ENCODE measurements around the gene ZNHIT1.

ZNHIT1 gene

DNA sequence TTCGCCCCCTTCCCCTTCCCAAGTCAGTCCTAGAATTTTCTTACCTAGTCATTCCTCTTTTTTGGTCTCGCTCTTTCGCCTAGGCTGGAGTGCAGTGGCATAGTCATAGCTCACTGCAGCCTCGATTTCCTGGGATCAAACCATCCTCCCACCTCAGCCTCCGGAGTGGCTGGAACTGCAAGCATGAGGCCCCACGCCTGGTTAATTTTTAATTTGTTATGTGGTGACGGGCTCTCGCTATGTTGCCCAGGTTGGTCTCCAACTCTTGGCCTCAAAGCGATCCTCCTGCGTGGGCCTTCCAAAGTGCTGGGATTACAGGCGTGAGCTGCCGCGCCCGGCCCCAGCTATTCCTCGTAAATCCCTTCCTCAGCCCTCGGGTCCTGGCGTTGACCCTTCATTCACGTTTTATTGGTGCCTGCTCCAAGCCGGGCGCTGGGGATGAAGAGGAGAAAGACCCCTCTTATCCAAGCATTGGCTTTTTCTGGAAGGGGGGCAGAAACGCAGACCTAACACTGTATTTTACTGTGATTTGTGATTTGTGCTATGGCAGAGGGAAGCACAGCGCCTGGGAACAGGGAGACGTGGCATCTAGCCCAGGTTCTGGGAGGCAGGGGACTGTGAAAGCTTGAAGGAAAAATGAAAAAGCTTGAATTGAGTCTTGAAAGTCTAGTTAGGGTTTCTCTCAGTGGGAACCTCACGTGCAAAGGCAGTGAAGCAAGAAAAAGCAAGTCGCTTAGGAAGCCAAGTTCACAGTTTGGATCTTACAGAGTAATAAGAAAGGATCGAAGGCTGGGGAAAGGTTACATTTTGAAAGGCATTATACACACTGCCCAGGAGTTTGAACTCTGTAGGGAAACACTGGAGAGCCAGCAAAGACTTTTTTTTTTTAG, 516 bp downstream of the ZNHIT1 start:
- no peak for DNase-seq (ENCODE audit: low read depth)

DNA sequence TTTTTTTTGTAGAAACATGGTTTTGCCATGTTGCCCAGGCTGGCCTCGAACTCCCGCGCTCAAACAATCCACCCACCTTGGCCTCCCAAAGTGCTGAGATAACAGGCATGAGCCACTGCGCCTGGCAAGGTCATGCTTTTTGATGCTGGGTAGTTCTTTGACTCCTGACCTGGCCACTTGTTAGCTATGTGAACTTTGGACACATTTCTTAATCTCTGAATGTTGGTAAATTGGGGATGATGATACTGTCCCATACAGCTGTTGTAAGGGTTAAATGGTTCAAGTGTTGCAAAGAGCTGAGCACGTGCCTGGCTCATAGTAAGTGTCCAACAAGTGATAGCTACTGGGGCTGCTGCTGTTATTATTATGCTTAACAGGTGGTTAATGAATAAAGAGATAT, 2.3 kb downstream of the ZNHIT1 start:
- DNase-seq (ENCODE audit: low read depth) = no peak

DNA sequence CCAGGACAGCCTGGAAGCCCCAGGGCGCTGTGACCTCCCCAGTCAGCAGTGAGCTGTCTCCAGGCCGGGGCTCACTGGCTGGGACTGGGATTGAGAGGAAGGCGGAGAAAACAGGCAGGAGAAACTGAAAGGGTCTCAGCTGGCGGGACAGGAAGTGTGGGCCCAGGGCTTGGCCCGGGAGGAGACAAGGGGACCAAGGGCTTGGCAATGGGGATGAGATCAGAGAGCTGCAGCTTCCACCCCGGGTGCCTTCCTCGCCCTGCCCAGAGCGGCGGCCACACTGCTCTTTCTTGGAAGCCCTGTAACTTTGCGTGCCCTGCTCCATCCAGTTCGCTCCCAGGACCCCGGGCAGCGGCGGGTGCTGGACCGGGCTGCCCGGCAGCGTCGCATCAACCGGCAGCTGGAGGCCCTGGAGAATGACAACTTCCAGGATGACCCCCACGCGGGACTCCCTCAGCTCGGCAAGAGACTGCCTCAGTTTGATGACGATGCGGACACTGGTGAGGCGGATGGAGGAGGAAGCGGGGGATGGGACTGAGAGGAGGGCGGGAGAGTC, 4.4 kb downstream of the ZNHIT1 start:
- no peak for DNase-seq (ENCODE audit: low read depth)

DNA sequence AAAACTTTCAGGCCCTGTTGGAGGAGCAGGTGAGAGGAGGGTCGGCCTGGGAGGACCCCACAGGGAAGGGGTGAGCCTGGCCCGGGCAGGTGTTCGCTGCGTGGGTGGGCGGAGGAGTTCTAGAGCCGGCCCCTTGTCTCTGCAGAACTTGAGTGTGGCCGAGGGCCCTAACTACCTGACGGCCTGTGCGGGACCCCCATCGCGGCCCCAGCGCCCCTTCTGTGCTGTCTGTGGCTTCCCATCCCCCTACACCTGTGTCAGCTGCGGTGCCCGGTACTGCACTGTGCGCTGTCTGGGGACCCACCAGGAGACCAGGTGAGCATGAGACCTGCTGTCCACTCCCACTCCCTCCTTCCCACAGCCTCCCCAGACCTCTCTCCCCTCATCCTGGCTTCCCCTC, 5.6 kb downstream of the ZNHIT1 start:
- DNase-seq (ENCODE audit: low read depth) = no peak

DNA sequence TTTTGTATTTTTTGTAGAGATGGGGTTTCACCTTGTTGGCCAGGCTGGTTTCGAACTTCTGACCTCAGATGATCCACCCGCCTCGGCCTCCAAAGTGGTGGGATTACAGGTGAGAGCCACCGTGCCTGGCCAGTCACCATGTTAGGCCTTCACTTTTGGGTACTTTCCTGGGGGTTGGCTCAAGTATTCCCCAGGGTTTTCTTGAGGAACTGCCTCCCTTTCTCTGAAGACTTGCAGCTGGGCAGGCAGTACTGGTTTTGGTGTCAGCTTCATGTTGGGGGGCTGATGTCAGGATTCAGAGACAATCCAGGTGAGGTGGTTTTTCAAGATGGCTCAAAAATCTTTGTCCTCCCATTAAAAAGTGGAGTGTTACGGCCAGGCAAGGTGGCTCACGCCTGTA, 7.7 kb downstream of the ZNHIT1 start:
- DNase-seq (ENCODE audit: low read depth) = no peak

DNA sequence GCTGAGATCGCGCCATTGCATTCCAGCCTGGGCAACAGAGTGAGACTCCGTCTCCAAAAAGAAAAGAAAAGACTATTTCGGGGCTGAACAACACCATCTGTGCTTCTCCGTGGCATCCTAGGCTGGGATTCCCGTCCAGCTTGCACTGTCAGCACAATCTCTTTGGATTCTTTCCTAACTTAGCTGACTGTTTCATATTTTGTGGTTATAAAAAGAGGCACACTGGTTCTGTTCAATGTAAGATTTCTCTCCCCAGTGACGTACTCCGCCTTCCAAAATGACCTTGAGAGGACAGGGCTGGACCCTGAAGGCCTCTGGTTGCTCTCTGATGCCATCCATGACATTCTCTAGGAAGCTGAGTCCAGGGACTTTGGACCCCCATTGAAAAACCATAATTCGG, 8.8 kb downstream of the ZNHIT1 start:
- no peak for DNase-seq (ENCODE audit: low read depth)

DNA sequence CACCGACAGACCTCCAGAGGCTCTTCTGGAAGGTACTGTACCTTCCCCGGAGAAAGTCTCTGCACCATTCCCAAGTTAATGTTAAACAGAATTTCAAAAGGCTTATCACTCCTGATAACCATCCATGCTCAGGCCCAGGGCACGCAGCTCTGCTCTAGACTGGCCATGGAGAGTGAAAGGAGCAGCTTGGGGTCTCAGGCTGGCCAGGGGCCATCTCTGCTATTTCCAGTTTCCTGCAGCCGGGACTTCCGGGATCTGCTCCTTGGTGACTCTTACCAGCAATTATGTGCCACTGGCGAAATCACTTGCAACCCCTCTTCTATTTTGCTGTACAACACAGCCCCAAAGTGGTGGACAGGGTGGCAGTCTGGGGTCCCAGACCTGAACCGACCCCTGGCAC, 13.7 kb downstream of the ZNHIT1 start:
- no peak for DNase-seq (ENCODE audit: low read depth)

DNA sequence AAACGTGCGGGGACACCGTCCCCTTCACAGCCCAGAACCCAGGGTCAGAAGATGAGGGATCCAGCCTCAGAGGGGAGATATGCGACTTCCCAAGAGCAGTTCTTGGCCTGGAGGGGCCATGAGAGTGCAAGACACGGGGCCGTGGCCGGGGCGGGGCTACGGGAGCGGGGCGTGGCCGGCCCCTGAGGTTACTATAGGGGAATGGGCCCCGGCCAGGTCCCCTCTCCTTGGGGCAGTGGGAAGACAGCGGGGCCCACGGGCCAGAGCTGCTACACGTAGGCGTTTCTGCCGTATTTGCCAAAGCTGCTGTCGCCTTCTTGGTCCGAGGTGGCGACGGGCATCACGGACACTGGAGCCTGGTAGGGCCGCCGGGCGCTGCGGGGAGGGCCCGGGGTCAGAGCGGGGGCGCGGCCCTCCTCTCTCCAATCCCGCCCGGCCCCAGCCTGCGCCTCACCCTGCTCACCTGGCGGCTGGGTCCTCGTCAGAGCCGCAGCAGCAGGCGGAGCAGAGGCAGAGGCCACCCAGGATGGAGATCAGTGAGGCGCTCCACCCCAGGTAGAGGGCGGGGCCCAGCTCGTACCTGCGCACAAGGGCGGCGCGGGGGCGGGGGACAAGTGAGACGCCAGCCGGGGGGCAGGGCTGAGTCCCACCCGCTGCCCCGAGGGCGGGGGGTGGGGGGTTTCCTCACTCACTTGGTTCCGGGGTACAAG, 14.3 kb downstream of the ZNHIT1 start:
- no peak for DNase-seq (ENCODE audit: low read depth)

DNA sequence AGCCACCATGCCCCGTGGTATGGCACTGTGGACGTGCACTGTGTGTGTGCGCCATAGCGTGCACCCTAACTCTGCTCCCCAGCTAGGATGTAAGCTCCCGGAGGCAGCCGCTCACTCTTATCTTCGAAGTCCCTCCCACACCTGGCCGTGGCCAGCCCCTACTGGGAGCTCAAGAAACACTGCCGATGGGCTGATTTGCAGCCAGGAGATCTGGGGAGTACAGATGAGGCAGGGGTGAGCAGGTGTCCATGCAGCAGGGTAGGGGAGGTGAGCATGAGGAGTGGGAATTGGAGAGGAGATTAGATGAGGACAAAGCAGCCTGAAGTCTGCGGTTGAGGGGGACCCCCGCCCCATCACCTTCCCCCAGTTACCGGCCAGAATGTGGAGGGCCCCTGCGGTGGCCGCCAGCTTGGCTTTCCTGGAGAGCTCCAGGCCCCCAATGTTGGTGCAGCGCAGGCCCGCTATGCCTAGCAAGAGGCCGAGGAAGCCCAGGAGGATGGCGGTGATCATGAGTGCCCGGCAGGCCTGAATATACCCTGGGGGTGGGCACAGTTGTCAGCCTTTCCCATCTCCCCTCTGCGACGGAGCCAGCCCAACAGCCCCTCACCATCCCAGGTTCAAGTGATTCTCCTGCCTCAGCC, 16.1 kb downstream of the ZNHIT1 start:
- DNase-seq (ENCODE audit: low read depth) = no peak

DNA sequence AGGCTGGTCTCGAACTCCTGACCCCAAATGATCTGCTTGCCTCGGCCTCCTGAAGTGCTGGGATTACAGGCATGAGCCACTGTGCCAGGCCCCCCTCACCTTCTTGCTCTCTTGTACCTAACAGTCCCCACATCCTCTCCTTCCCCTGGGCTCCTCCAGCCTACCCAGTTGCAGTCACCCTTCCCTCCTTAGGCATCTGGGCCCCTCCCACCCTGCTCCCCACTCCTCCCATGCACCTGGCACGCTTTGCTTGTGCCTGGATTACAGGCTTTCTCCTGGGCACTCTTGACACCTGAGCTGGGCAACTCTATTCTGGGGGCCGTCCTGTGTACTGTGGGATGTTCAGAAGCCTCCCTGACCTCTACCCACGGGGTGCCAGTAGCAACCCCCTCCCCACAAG, 16.7 kb downstream of the ZNHIT1 start:
- DNase-seq (ENCODE audit: low read depth) = no peak

DNA sequence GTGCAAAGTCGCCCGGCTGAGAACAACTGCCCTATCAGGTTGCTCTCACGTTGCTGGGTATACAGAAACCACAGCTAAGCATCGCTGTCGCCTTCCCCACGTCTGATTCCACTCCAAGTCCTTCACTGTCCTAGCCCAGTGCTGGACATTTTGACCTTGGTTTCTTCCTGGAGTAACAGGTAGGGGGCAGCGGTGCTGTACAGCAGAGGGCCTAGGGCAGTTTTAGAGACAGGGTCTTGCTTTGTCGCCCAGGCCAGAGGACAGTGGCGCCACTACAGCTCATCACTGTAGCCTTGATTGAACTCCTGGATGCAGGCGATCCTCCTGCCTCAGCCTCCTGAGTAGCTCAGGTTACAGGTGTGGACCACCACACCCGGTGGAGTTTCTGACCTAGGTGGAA, 17.1 kb downstream of the ZNHIT1 start:
- DNase-seq (ENCODE audit: low read depth) = no peak

DNA sequence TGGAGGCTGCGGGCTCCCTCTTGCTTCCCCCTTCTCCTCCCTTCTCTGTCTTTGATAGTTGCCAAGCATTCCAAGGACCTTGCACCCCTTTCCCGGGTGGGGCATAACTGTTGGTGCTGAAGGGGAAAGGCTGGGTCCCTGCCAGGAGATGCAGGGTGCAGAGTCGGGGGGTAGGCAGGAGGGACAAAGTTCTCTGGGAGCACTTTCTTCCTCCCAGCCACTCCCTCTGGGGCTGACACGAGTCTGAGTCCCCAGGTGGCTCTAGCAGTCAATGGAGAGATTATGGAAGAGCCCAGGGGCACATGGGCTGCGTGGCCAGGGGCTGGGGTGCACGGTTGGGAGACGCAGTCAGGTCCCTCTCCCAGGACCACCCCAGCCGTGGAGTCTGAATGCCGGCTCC, 17.6 kb downstream of the ZNHIT1 start:
- DNase-seq (ENCODE audit: low read depth) = no peak

DNA sequence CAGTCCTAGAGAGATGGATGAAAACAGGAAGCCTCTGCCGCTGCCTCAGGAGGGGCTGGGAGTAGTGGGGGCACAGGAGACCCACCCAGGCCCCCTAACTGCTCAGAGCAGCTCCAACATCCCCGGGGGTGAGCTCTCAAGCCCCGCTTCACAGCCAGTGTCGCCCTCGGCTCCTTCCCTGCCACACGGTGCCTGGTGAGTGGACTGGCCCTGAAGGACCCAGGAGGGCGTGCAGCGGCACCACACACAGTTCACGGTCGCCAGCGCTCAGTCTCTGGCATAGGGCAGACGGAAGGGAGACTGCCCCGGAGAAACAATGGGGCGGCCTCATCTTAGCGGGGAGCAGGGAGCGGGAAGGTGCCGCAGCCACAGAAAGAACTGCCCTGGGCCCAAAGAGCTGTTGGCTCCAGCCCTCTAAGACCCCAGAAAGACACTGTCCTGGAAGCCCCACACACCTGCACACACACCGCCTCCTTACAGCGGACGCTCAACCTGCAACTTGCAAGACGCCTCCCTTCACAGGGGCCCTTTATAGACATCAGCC, 18.4 kb downstream of the ZNHIT1 start:
- DNase-seq (ENCODE audit: low read depth) = no peak

DNA sequence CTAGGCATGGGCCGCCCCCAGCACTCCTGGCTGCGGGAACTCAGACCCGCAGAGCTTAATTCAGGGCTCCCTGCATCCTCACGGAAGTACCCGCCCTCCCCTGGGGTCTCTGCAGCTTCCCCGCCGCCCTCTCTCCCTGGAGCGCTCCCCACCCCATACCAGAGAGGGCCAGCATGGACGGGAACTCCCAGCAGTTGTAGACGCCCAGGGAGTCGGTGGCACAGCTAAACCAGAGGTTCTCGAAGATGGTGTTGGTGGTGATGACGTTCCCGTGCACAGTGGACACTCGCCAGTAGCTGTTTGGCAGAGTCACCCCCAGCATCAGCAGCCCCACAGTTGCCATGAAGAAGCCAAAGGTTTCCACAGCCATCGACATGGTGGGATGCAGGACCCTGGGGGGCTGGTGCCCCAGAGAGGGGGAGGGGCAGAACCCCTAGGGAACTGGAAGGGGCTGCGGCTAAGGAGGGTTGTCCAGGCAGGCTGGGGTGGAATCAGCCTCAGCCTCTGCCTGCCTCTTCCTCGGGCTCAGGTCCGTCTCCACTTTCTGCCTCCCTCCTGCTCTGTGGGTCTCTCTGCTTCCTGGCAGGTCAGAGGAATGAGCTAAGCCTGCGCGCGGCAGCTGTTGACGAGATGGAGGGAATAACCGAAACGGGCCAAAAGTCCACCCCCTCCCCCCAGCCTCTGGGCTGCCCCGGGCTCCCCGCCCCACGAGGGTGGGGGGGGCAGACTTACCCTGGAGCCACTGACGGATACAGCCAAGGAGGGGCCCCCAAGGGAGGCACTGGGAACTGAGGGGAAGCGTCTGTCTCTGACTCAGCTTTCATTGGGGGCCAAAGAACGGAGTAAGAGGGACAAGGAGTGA, 19.5 kb downstream of the ZNHIT1 start, which contains the start of gene CLDN15:
Gene CLDN15, minus strand, starts transcription at position 597 of the 862 bp plus-strand sequence. Its CDS starts 221 bp downstream, at position 376.
- DNase-seq (ENCODE audit: low read depth) = no peak

DNA sequence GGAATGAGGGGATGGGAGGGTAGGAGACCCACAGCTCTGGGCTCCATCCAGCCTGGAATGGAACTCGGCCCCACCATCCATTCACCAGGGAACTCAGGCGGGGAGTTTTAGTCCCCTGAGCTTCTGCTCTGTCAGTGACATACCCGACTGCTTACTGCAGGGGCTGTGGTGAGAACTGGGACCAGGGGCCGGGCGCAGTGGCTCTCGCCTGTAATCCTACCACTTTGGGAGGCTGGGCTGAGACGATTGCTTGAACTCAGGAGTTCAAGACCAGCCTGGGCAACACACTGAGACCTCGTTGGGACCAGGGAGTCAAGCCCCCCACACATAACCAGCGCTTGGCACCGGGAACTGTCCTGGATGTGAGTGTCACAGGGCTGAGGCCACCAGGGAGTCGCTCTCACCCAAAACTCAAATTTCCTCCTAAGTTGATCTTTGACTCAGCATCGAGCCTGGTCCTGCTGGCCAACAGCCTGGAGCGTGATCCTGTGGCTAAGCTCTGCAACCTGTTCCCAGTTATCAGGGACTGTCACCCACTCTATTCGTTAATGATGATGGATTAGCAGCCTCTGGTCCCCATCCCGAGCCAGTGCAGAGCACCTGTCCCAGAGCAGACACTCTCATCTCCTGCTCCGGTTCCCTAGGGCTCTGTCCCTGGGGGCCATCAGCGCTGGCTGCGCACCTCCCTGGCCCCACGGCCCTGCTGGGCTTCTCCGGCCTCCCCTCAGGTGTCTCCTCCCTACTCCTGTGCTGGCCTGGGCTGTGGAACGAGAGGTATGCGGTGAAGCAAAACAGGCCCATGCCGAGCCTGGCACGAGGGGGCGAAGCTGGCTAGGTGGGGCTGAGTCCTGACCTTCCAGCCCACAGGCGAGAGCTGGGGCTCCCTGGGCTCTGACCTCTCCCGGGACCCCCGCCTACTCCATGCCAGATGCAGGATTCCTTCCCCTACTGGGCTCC, 20.5 kb downstream of the ZNHIT1 start:
- DNase-seq (ENCODE audit: low read depth) = no peak

DNA sequence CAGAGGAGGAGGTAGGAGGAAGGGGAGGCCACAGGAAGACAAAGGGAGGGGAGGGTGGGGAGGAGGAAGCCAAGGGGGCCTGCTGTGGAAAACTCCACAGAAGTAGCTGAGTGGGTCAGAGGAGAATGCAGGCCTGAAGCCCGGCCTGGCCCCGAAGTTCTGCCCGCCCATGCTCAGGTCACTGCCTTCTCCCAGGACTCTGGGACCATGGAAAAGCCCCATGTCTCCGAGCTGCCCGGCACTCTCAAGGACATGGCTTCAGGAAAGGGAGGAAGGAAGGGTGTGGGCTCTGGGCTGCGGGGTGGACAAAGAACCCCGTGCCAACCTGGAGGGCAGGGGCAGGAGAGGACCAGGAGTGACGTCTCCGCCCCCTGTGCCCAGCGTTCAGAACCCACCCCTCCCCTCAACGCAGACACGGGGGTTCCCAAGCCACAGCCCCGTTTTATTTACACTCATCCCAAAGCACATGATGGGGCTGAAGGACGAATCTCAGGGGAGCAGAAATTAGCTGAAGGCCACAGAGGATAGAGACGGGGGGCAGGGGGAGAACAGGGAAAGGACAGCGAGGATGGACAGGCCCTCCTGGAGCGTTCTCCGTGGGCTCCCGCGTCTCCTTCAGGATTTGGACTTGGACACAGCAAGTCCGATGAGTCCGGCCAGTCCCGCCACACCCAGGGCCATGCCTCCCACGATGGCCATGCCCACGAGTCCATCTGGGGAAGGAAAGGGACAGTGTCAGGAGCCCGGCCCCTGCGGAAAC, 21.4 kb downstream of the ZNHIT1 start:
- DNase-seq (ENCODE audit: low read depth) = no peak

DNA sequence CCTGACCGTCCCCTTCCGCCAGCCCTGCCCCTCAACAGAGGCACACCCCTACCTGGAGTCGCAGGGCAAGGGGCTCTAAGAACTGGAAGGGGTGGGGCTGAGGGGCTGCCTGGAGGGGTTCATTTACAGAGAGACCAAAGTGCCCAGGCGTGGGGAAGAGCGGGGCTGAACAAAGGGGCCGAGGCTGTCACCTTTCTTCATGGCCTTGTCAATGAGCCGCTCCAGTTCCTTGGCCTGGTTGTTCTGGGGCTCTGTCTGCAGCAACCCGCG, 21.9 kb downstream of the ZNHIT1 start:
- no peak for DNase-seq (ENCODE audit: low read depth)

DNA sequence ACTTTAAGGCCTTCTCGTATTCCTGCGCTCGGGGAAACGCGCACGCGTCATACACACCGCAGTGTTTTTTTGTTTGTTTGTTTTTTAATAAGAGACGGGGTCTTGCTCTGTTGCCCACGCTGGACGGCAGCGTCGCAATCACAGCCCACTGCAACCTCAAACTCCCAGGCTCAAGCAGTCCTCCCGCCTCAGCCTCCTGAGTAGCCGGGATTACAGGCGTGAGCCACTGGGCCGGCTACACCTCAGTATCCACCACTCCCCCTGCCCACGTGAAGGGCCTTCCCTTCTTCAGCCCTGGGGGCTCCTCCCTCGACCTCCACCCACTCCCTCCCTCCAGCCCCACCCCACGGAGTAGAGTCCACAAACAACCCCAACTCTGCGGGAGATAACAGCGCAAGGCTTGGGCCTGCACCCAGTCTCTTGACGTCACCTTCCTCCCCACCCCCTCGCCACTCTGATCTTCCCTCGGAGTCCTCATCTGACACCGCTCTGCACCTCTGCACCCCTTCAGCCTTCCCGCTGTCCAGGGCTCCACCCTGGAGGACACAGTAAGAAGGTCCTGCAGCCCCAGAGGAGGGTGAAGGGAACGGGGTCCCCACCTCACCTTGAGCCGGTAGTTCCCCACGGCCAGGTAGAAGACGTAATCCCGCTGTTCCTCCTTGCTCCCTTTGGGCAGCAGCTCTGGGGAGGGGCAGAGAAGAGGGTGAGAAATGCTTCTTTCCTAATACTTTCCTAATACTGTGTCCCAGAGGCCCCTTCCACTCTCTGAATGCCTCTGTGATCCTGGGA, 22.5 kb downstream of the ZNHIT1 start:
- DNase-seq (ENCODE audit: low read depth) = no peak

DNA sequence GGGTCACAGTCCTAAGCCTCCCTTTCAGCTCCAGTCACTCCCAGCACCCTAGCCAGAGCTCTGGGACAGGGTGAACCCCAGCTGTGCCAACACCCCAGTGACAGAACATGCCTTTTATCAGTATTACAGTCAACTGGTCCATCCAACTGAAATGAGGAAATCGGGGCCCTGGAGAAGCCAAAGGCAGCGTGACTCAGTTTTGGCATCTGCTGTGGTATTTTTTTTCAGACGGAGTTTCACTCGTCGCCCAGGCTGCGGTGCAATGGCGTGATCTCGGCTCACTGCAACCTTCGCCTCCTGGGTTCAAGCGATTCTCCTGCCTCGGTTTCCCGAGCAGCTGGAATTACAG, 23.0 kb downstream of the ZNHIT1 start:
- DNase-seq (ENCODE audit: low read depth) = no peak
